HepG2 (cell line): ENCODE data around the gene UST. TPM values are rescaled to one million over a fixed set of nuclear protein-coding genes. Genes with fewer than 3 reads are reported as not detected.

Source experiments
- ATAC-seq: fragments of 200-7000 bp; cut with Tn5 transposase; 3 replicates; pipeline ENCODE4 v1.9.1; 2020; ENCODE audit warnings: mild to moderate bottlenecking, moderate library complexity
- BruUV-seq: library from RNA; stranded (reverse); fragments of 400-500 nt; replicated peaks from 2 replicates; lab custom pipeline; 2021; lab: Mats Ljungman, UMichigan
- CTCF ChIA-PET: fragments of 300-600 bp; formaldehyde crosslinking; extraction: SDS; loops from one replicate; lab custom pipeline; 2021; ENCODE audit warnings: low total read pairs, inconsistent platforms, low intra/inter-chr PET ratio; lab: Yijun Ruan, JAX
- POLR2A ChIA-PET: fragments of 350-600 bp; sonication (Branson Sonifier 250); formaldehyde crosslinking; loops from one replicate; lab custom pipeline; 2020; ENCODE audit warnings: antibody characterized with exemption, inconsistent platforms; lab: Yijun Ruan, JAX
- DNase-seq: peaks from one replicate; pipeline ENCODE4 v3.0.0-alpha.2; 2015; ENCODE audit warnings: low spot score
- FAIRE-seq: peaks from 3 replicates; lab custom pipeline; 2011; peaks lifted over from hg19 to GRCh38; lab: Jason Lieb, UNC
- H2AFZ ChIP-seq: one replicate; pipeline ENCODE4 v1.6.1; 2011; ENCODE audit warnings: low read length, inconsistent platforms
- H3K27ac ChIP-seq: fragments of 300-600 bp; 3 replicates; pipeline ENCODE4 v1.8.0; 2011; ENCODE audit warnings: mixed run types, mild to moderate bottlenecking, mixed read lengths, low read length, inconsistent platforms; ENCODE audit not compliant: insufficient read depth; ENCODE audit errors: extremely low read length
- H3K27me3 ChIP-seq, 2 experiments: fragments of 200-600 bp in 1 of 2; 2 replicates in 1 of 2; 3 replicates in 1 of 2; pipeline versions ENCODE4 v1.6.0 to v1.8.0; 2011; ENCODE audit warnings: low read length in 2 of 2, mild to moderate bottlenecking in 2 of 2, moderate library complexity in 2 of 2, inconsistent platforms in 1 of 2; ENCODE audit not compliant: insufficient read depth in 2 of 2, control insufficient read depth in 1 of 2
- H3K36me3 ChIP-seq, 2 experiments: fragments of 200-600 bp in 1 of 2; replicated peaks in 1 of 2; 2 replicates in 1 of 2; 3 replicates in 1 of 2; pipeline versions ENCODE4 v1.5.1 to v1.8.0; 2011; ENCODE audit warnings: low read length in 2 of 2, inconsistent platforms in 1 of 2; ENCODE audit not compliant: insufficient read depth in 2 of 2, control insufficient read depth in 1 of 2
- H3K4me1 ChIP-seq: 2 replicates; pipeline ENCODE4 v1.5.1; 2012; ENCODE audit warnings: low read length, inconsistent platforms; ENCODE audit not compliant: insufficient read depth
- H3K4me2 ChIP-seq: 2 replicates; pipeline ENCODE4 v1.6.0; 2011; ENCODE audit warnings: low read depth, low read length, inconsistent platforms
- H3K4me3 ChIP-seq, 3 experiments: fragments of 200-600 bp in 1 of 3; sonication (generic), shearing (Covaris generic) in 1 of 3; replicated peaks in 1 of 3; 2 replicates each; pipeline ENCODE4 v1.5.1; 2011 to 2016; ENCODE audit warnings: low read length in 3 of 3, inconsistent platforms in 2 of 3, low read depth in 2 of 3, mild to moderate bottlenecking in 2 of 3, control low read depth in 1 of 3, mixed read lengths in 1 of 3; ENCODE audit not compliant: insufficient read depth in 1 of 3
- H3K79me2 ChIP-seq: one replicate; pipeline ENCODE4 v1.6.1; 2011; ENCODE audit warnings: low read length, inconsistent platforms; ENCODE audit not compliant: insufficient read depth
- H3K9ac ChIP-seq: 2 replicates; pipeline ENCODE4 v1.6.0; 2011; ENCODE audit warnings: mild to moderate bottlenecking, low read depth, low read length, inconsistent platforms; ENCODE audit not compliant: insufficient read depth
- H3K9me3 ChIP-seq: 2 replicates; pipeline ENCODE4 v1.5.1; 2012; ENCODE audit warnings: mild to moderate bottlenecking, low read length
- H4K20me1 ChIP-seq: 2 replicates; pipeline ENCODE4 v1.6.0; 2011; ENCODE audit warnings: inconsistent platforms, mild to moderate bottlenecking, low read length, moderate library complexity; ENCODE audit not compliant: insufficient read depth
- ATF5 ChIP-seq: sonication (generic); formaldehyde crosslinking; IDR thresholded peaks from 2 replicates; pipeline ENCODE4 v1.4.0; 2020; ENCODE audit warnings: mild to moderate bottlenecking, low read depth, missing genetic modification reagents
- ATRX ChIP-seq: sonication (generic); formaldehyde crosslinking; IDR thresholded peaks from 2 replicates; pipeline ENCODE4 v1.4.0; 2020; ENCODE audit warnings: missing genetic modification reagents, borderline replicate concordance
- CBFB ChIP-seq: sonication (generic); formaldehyde crosslinking; IDR thresholded peaks from 2 replicates; pipeline ENCODE4 v1.4.0; 2020; ENCODE audit warnings: missing genetic modification reagents
- FOXJ3 ChIP-seq: sonication (generic); formaldehyde crosslinking; IDR thresholded peaks from 2 replicates; pipeline ENCODE4 v1.4.0; 2020; ENCODE audit warnings: missing genetic modification reagents, mild to moderate bottlenecking, borderline replicate concordance
- MEF2D ChIP-seq: sonication (generic); formaldehyde crosslinking; IDR thresholded peaks from 2 replicates; pipeline ENCODE4 v1.5.1; 2020; ENCODE audit warnings: mild to moderate bottlenecking, missing genetic modification reagents
- MZF1 ChIP-seq: sonication (generic); formaldehyde crosslinking; IDR thresholded peaks from 2 replicates; pipeline ENCODE4 v1.8.1; 2023; ENCODE audit warnings: mild to moderate bottlenecking, missing genetic modification reagents, borderline replicate concordance
- NFRKB ChIP-seq: fragments of 450-650 bp; IDR thresholded peaks from 2 replicates; pipeline ENCODE4 v1.6.1; 2017
- PLSCR1 ChIP-seq: sonication (generic); formaldehyde crosslinking; IDR thresholded peaks from 2 replicates; pipeline ENCODE4 v1.5.0; 2020; ENCODE audit warnings: missing genetic modification reagents, mild to moderate bottlenecking, borderline replicate concordance
- RAD21 ChIP-seq: fragments of 450-650 bp; formaldehyde crosslinking; IDR thresholded peaks from 2 replicates; pipeline ENCODE4 v1.5.0; 2020; ENCODE audit warnings: mild to moderate bottlenecking
- THAP11 ChIP-seq: IDR thresholded peaks from 2 replicates; pipeline ENCODE4 v1.6.1; 2016; ENCODE audit warnings: missing biosample characterization, missing genetic modification reagents
- ZKSCAN1 ChIP-seq: fragments of 150-350 bp; IDR thresholded peaks from 2 replicates; pipeline ENCODE4 v1.6.1; 2014; ENCODE audit warnings: low read length
- ZMYM3 ChIP-seq: sonication (generic); formaldehyde crosslinking; IDR thresholded peaks from 2 replicates; pipeline ENCODE4 v1.5.1; 2020; ENCODE audit warnings: mild to moderate bottlenecking, missing genetic modification reagents
- ZNF18 ChIP-seq: sonication (generic); formaldehyde crosslinking; IDR thresholded peaks from 2 replicates; pipeline ENCODE4 v1.8.0; 2022; ENCODE audit warnings: mild to moderate bottlenecking, missing genetic modification reagents; ENCODE audit not compliant: insufficient replicate concordance
- ZNF264 ChIP-seq: sonication (generic); formaldehyde crosslinking; IDR thresholded peaks from 2 replicates; pipeline ENCODE4 v1.4.0; 2020; ENCODE audit warnings: missing genetic modification reagents
- ZNF513 ChIP-seq: sonication (generic); formaldehyde crosslinking; conservative IDR thresholded peaks from 2 replicates; pipeline ENCODE4 v1.5.0; 2020; ENCODE audit warnings: missing genetic modification reagents
- ZNF562 ChIP-seq: sonication (generic); formaldehyde crosslinking; IDR thresholded peaks from 2 replicates; pipeline ENCODE4 v1.8.0; 2022; ENCODE audit warnings: missing genetic modification reagents, borderline replicate concordance
- WGBS: methylation state at CpG from one replicate; pipeline ENCODE4 v1.1.6; 2017; ENCODE audit warnings: low lambda C conversion rate; 5-methylcytosine and 5-hydroxymethylcytosine counted together
- in situ Hi-C: cut with HindIII; loops from 2 replicates; pipeline ENCODE4 v1.10.0; 2017; ENCODE audit warnings: low pct_unique_long_range_greater_than_20kb; ENCODE audit not compliant: extremely low pct_ligation_motif_present
- intact Hi-C: fragments of 100-400 bp; cut with micrococcal nuclease; formaldehyde crosslinking; loops from one replicate; pipeline ENCODE4 v1.10.0; 2022; ENCODE audit not compliant: unreplicated experiment
- polyA plus RNA-seq, 8 experiments: library from polyadenylated mRNA; depleted of rRNA in 3 of 8; stranded (reverse) in 7 of 8; unstranded in 1 of 8; fragments of >200 nt; fragmentation: Illumina TruSeq in 4 of 8; extraction: Trizol in 4 of 8; gene quantifications; 2 replicates each; pipeline versions ENCODE4 v1.2.1 to v1.2.3, GENCODE V29; 2011 to 2016; ENCODE audit warnings: low read depth in 4 of 8, missing spikeins in 1 of 8, mixed read lengths in 1 of 8; ENCODE audit not compliant: insufficient read depth in 1 of 8
- total RNA-seq, 5 experiments: library from RNA; depleted of rRNA; stranded (reverse); fragments of >200 nt; fragmentation: Illumina TruSeq; extraction: Trizol; gene quantifications; 2 replicates each; pipeline ENCODE4 v1.2.3, GENCODE V29; 2016; ENCODE audit warnings: low read depth in 1 of 5
- TF ChIP-seq, protein P1 (sequence below): sonication (generic); formaldehyde crosslinking; IDR thresholded peaks from 2 replicates; pipeline ENCODE4 v1.5.0; 2020; ENCODE audit warnings: mild to moderate bottlenecking, missing genetic modification reagents

The UST gene
- total and polyA plus RNA-seq, 2 of the 13 experiments (the other 11 are each of a cell fraction or from before 2014, with no cell fraction given) = 0.27 TPM; not detected in 1

DNA sequence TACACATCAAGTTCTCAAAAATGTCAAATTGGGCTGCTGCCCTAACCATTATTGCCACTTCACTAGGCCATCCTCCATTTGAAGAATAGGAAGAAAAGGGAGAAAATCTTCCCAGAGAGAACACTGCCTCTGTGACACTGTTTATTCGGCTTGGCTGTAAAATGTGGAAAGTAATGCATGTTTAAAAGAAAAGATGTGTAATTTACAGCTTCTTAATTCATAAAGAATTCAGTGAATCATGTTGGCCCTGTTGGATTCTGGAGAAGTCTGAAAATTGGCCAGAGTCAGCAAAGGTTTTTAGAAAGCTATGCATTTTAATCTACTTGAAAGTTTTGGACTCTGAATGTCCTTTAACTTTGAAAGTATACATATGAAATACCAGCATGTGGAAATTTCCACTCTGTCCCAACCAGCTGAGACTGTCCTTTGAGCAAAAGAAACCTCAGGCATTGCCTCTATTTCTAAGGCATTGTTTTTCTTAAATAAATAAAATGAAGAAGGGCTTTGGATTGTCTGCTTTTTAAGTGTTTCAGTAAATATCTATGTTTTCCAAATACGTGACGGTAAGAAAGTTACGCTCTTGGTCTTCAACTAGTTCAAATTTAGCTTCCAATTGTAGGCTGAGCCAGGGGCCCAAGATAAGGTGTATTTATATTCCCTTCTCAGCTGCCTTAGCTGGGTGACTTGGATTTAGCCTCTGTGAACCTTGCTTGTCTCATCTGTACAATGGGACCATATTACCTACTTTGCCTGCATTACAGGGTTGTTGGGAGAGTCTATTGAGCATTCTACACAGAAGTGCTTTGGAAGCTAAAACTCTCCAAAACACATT is 222.2 kb downstream of the UST start:
- CTCF ChIA-PET = no interaction called here
- no peaks in the 10 kb centered on the region for H4K20me1 ChIP-seq
- peak overlapping the region; percentile 13; the same call in 1 of the 2 replicates for H3K4me2 ChIP-seq
- H3K36me3 ChIP-seq = no peaks in the 10 kb centered on the region
- no TSS peak for BruUV-seq
- intact Hi-C loops (no loop called here), in situ Hi-C loops (no loop called here)
- H3K9me3 ChIP-seq = no peaks in the 10 kb centered on the region
- DNase-seq (peak; percentile 20), FAIRE-seq (no peak), ATAC-seq (peak; percentile 13; the same call in 1 of the 3 replicates)
- H3K9ac ChIP-seq = no peak overlapping the region
- POLR2A ChIA-PET = no interaction called here
- 34% methylated on average over 4 of the region's 4 CpGs for WGBS
- no peak overlapping the region for H3K27ac ChIP-seq
- no peak overlapping the region for H2AFZ ChIP-seq
- H3K4me3 ChIP-seq = no peak overlapping the region
- no peaks in the 10 kb centered on the region for H3K79me2 ChIP-seq
- H3K27me3 ChIP-seq = peaks cover 0 to 33% of the 10 kb centered on the region in 2 experiments; a peak in 3 of 5 replicates
- H3K4me1 ChIP-seq = peaks cover 22% of the 10 kb centered on the region
- TF ChIP-seq ZNF18 (no peak), ZNF562 (CRISPR knock-in tag) (no peak), NFRKB (no peak), ZNF264 (CRISPR knock-in tag) (no peak), THAP11 (no peak), ZNF513 (CRISPR knock-in tag) (no peak), ZKSCAN1 (no peak), CBFB (CRISPR knock-in tag) (no peak), RAD21 (no peak), ZMYM3 (CRISPR knock-in tag) (0 out of 2 replicates have a peak, but pooled peaks have one; percentile 21), ATRX (CRISPR knock-in tag) (no peak), MEF2D (CRISPR knock-in tag) (0 out of 2 replicates have a peak, but pooled peaks have one; percentile 45), ATF5 (no peak), FOXJ3 (CRISPR knock-in tag) (peak; percentile 11; the same call in 1 of the 2 replicates), PLSCR1 (CRISPR knock-in tag) (no peak), MZF1 (no peak)
- TF ChIP-seq, protein P1, sequence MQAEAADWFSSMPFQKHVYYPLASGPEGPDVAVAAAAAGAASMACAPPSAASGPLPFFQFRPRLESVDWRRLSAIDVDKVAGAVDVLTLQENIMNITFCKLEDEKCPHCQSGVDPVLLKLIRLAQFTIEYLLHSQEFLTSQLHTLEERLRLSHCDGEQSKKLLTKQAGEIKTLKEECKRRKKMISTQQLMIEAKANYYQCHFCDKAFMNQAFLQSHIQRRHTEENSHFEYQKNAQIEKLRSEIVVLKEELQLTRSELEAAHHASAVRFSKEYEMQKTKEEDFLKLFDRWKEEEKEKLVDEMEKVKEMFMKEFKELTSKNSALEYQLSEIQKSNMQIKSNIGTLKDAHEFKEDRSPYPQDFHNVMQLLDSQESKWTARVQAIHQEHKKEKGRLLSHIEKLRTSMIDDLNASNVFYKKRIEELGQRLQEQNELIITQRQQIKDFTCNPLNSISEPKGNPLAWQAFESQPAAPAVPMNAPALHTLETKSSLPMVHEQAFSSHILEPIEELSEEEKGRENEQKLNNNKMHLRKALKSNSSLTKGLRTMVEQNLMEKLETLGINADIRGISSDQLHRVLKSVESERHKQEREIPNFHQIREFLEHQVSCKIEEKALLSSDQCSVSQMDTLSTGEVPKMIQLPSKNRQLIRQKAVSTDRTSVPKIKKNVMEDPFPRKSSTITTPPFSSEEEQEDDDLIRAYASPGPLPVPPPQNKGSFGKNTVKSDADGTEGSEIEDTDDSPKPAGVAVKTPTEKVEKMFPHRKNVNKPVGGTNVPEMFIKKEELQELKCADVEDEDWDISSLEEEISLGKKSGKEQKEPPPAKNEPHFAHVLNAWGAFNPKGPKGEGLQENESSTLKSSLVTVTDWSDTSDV = no peak
